Muscle layer of duodenum (tissue), 2 donors: ENCODE results near the gene PRPSAP2.

Source experiments
- H3K27ac ChIP-seq: one replicate; pipeline ENCODE4 v1.7.0; 2013; ENCODE audit warnings: mild to moderate bottlenecking, low read length
- H3K27me3 ChIP-seq: one replicate; pipeline ENCODE4 v1.7.0; 2013; ENCODE audit warnings: low read depth, mild to moderate bottlenecking, control low read depth, low read length
- H3K36me3 ChIP-seq, 2 donors: one replicate each; pipeline ENCODE4 v1.7.0; 2013; ENCODE audit warnings: low read length in 2 of 2, control low read depth in 1 of 2, mild to moderate bottlenecking in 1 of 2; ENCODE audit not compliant: insufficient read depth in 2 of 2, control insufficient read depth in 1 of 2
- H3K4me1 ChIP-seq, 2 donors: one replicate each; pipeline ENCODE4 v1.7.0; 2013; ENCODE audit warnings: low read length in 2 of 2, mild to moderate bottlenecking in 2 of 2, control low read depth in 1 of 2, moderate library complexity in 1 of 2; ENCODE audit not compliant: insufficient read depth in 2 of 2, control insufficient read depth in 1 of 2
- H3K4me3 ChIP-seq, 2 donors: one replicate each; pipeline ENCODE4 v1.7.0; 2013; ENCODE audit warnings: low read length in 2 of 2, low read depth in 1 of 2, mild to moderate bottlenecking in 1 of 2
- H3K9me3 ChIP-seq, 2 donors: one replicate each; pipeline ENCODE4 v1.7.0; 2013; ENCODE audit warnings: low read length in 2 of 2, control low read depth in 1 of 2, mild to moderate bottlenecking in 1 of 2; ENCODE audit not compliant: control insufficient read depth in 1 of 2
- donor health status: healthy.

PRPSAP2 gene

DNA sequence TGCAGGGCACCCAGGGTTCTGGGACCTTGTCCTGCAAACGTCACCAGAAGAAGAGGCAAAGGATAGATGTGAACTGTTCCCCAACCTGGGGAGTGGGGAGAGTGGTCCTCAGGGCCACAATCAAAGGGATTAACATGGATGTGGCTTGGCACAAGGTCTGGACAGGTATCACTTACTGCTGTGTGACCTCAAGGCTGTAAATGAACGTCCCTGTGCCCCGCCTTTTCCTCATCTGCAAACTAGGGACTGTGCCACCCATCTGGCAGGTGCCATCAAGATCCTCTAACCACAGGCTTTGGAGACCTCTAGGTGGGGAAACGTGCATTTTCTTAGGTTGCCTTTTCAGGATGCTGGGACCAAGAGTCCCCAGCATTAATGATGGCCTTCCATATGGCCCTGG lies 119.1 kb downstream of the PRPSAP2 start:
- Histone ChIP-seq H3K36me3 (peaks cover 0 to 11% of the 10 kb centered on the region in 2 donors), H3K27ac (no peak overlapping the region), H3K4me3 (no peak overlapping the region), H3K4me1 (no peaks in the 10 kb centered on the region), H3K9me3 (no peaks in the 10 kb centered on the region), H3K27me3 (no peaks in the 10 kb centered on the region)

DNA sequence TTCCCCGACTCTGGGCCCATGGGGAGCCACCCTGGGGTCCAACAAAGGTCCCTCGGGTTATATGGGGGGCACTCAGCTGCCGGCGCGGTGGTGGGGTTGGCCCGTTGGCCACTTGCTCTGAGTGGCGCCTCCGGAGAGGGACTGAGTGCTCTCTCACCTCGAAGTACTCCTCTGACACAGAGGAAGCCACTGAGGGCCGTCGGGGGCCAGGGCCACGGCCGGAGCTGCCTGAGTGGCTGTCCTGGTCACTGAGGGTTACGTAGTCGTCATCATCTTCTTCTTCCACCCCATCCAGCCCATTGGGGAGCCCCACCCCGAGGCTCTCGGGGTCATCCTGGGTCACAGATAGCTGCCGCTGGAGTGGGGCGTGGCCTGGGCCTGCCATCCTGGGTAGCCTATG lies 119.7 kb downstream of the PRPSAP2 start:
- no peaks in the 10 kb centered on the region for H3K9me3 ChIP-seq
- no peaks in the 10 kb centered on the region for H3K27me3 ChIP-seq
- no peak overlapping the region for H3K4me3 ChIP-seq
- peaks cover 0 to 11% of the 10 kb centered on the region in 2 donors for H3K36me3 ChIP-seq
- no peaks in the 10 kb centered on the region for H3K4me1 ChIP-seq
- H3K27ac ChIP-seq: no peak overlapping the region

DNA sequence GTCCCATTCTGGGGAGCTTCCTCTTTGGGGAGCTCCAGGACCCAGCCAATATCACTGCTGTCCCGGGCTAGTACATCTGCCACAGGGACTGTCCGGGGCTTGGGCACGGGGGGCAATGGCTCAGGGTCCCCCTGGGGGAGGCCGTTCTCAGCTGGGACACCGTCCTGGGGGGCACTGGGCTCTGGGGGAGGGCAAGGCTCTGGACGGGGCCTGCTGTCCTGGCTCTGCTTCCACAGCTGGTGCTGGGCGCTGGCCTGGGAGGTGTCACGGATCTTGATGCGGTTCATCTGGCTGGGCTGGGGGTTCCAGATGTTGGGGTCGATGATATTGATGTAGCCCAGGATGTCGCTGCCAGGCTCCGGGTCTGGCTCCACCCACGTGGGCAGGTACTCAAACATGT lies 120.1 kb downstream of the PRPSAP2 start:
- H3K4me3 ChIP-seq: no peak overlapping the region
- H3K36me3 ChIP-seq: peaks cover 0 to 11% of the 10 kb centered on the region in 2 donors
- H3K4me1 ChIP-seq: no peaks in the 10 kb centered on the region
- no peak overlapping the region for H3K27ac ChIP-seq
- no peaks in the 10 kb centered on the region for H3K27me3 ChIP-seq
- H3K9me3 ChIP-seq: no peaks in the 10 kb centered on the region

DNA sequence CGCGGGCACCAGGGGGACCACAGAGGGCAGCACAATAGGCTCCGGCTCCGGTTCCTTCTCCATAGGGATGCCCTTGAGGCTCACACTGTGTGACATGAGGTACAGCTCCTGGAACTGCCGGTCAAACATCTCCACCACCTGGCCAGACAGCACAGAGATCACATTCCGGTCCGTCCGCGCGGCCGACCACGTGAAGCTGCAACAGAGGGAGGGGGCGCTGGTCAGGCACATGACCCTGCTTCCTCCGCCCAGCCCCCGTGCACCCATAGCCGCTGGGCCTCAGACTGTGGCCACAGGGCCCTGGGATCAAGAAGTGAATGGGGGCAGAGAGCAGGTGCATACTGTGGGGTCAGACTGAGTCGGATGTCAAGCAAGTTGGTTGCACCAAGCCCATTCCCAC lies 120.7 kb downstream of the PRPSAP2 start:
- Histone ChIP-seq H3K27ac (no peak overlapping the region), H3K4me3 (no peak overlapping the region), H3K27me3 (no peaks in the 10 kb centered on the region), H3K9me3 (no peaks in the 10 kb centered on the region), H3K4me1 (no peaks in the 10 kb centered on the region), H3K36me3 (peaks cover 0 to 11% of the 10 kb centered on the region in 2 donors)
